Stomach (tissue), 9 donors: ENCODE measurements around the gene BMP7. TPM values are rescaled to one million over a fixed set of nuclear protein-coding genes. Genes with fewer than 3 reads are reported as not detected.

Experiments used
- DNase-seq, 2 donors: peaks; one replicate each; pipeline versions ENCODE4 v3.0.0 to v3.0.0-alpha.2; 2013 to 2019
- H3K27ac ChIP-seq, 5 donors: fragments of 200-600 bp in 4 of 5; sonication (generic) in 4 of 5; one replicate each; pipeline ENCODE4 v1.5.1; 2013 to 2019; ENCODE audit warnings: mild to moderate bottlenecking in 1 of 5, moderate library complexity in 1 of 5
- H3K27me3 ChIP-seq, 3 donors: fragments of 200-600 bp; sonication (generic); one replicate each; pipeline ENCODE4 v1.5.1; 2017 to 2019; ENCODE audit warnings: mixed run types in 1 of 3
- H3K36me3 ChIP-seq, 4 donors: fragments of 200-600 bp; sonication (generic); 1 replicate in 3 of 4; 2 replicates in 1 of 4; pipeline ENCODE4 v1.5.1; 2016 to 2019
- H3K4me1 ChIP-seq, 4 donors: fragments of 200-600 bp; sonication (generic); one replicate each; pipeline ENCODE4 v1.5.1; 2016 to 2019
- H3K4me3 ChIP-seq, 4 donors: fragments of 200-600 bp; sonication (generic) in 3 of 4; one replicate each; pipeline ENCODE4 v1.5.1; 2016 to 2019; ENCODE audit warnings: mild to moderate bottlenecking in 1 of 4
- H3K9me3 ChIP-seq, 4 donors: fragments of 200-600 bp; sonication (generic); one replicate each; pipeline ENCODE4 v1.5.1; 2016 to 2019
- EP300 ChIP-seq: sonication (generic); formaldehyde crosslinking; IDR thresholded peaks from one replicate; pipeline ENCODE4 v1.6.1; 2017; ENCODE audit warnings: antibody characterized with exemption
- POLR2A ChIP-seq, 4 donors: fragments of 450-650 bp; IDR thresholded peaks; one replicate each; pipeline ENCODE4 v1.6.1; 2016; ENCODE audit warnings: antibody characterized with exemption in 4 of 4, control low read depth in 2 of 4, mild to moderate bottlenecking in 1 of 4, moderate library complexity in 1 of 4
- POLR2AphosphoS5 ChIP-seq, 3 donors: sonication (generic); formaldehyde crosslinking; IDR thresholded peaks; one replicate each; pipeline ENCODE4 v1.6.1; 2016; ENCODE audit warnings: antibody characterized with exemption in 3 of 3
- whole genome bisulfite sequencing, 5 donors: extraction: QIAGEN DNeasy Blood & Tissue Kit in 3 of 5; methylation state at CpG; one replicate each; pipeline versions ENCODE4 v1.1.5 to v1.1.7; 2013 to 2018; 5-methylcytosine and 5-hydroxymethylcytosine counted together
- intact Hi-C: fragments of 100-400 bp; cut with DNase I; formaldehyde crosslinking; loops from one replicate; pipeline ENCODE4 v1.15.1; 2023; ENCODE audit warnings: low total_unique reads
- polyA plus RNA-seq, 3 donors: library from polyadenylated mRNA; stranded (reverse); fragments of 200-250 nt; gene quantifications; one replicate each; pipeline ENCODE4 v1.2.3, GENCODE V29; 2013
- total RNA-seq, 5 donors: library from RNA; depleted of rRNA; stranded (reverse); fragments of >200 nt; gene quantifications; one replicate each; pipeline versions ENCODE4 v1.1.0 to v1.2.3, GENCODE V29; 2014 to 2016
- TF ChIP-seq, protein P1 (sequence below), 7 experiments: fragments of 450-650 bp in 4 of 7; fragments of 200-600 bp in 3 of 7; sonication (generic) in 3 of 7; IDR thresholded peaks; one replicate each; pipeline ENCODE4 v1.5.1; 2016 to 2019; ENCODE audit warnings: antibody characterized with exemption in 7 of 7, control low read depth in 2 of 7, mild to moderate bottlenecking in 1 of 7
- donor health status: healthy with polysubstance abuse.
- donor health status: Bipolar disorder and iron deficiency.
- donor health status: healthy.

The BMP7 gene
- total and polyA plus RNA-seq, 8 donors, result under 0.01 to 11.0 (median 2.4) TPM

GRCh38 chr20:57203986-57204385, 62.5 kb downstream of the BMP7 start:
- WGBS, 5 donors, result 84 to 92% (median 87%) methylated on average over 7 of the region's 7 CpGs

DNA sequence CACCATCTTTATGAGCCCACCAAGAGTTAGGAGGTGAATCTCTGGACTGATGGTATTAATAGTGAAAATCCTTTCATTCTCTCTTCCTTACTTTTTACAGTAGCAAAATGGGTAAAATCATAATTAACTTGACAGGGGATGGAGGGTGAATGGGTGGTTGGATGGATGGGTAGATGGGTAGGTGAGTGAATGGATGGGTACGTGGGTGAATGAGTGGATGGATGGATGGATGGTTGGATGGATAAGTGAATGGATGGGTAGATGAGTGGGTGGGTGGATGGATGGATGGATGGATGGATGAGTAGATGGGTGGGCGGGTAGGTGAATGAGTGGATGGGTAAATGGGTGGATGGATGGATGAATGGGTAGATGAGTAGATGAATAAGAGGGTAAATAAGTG, 63.2 kb downstream of the BMP7 start:
- DNase-seq, result no peak
- 89 to 95% (median 91%) methylated on average over 2 of the region's 2 CpGs for WGBS, 5 donors
- Histone ChIP-seq H3K9me3 (peaks cover 0 to 10% (median 3%) of the 10 kb centered on the region in 4 donors), H3K36me3 (no peaks in the 10 kb centered on the region), H3K4me3 (no peak overlapping the region), H3K27ac (no peak overlapping the region), H3K27me3 (peaks cover 0 to 20% (median 0%) of the 10 kb centered on the region in 3 donors), H3K4me1 (no peaks in the 10 kb centered on the region)
- TF ChIP-seq EP300, result no peak
- TF ChIP-seq POLR2AphosphoS5 (IDR thresholded peaks at IDR 0.05), result no peak
- TF ChIP-seq, protein P1, sequence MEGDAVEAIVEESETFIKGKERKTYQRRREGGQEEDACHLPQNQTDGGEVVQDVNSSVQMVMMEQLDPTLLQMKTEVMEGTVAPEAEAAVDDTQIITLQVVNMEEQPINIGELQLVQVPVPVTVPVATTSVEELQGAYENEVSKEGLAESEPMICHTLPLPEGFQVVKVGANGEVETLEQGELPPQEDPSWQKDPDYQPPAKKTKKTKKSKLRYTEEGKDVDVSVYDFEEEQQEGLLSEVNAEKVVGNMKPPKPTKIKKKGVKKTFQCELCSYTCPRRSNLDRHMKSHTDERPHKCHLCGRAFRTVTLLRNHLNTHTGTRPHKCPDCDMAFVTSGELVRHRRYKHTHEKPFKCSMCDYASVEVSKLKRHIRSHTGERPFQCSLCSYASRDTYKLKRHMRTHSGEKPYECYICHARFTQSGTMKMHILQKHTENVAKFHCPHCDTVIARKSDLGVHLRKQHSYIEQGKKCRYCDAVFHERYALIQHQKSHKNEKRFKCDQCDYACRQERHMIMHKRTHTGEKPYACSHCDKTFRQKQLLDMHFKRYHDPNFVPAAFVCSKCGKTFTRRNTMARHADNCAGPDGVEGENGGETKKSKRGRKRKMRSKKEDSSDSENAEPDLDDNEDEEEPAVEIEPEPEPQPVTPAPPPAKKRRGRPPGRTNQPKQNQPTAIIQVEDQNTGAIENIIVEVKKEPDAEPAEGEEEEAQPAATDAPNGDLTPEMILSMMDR (IDR thresholded peaks at IDR 0.05), result no peak
- no peak for TF ChIP-seq POLR2A (IDR thresholded peaks at IDR 0.05)
- intact Hi-C loops, result no loop called here

More at GRCh38 chr20:57203986-57204385, 62.5 kb downstream of the BMP7 start:
- no peaks in the 10 kb centered on the region for H3K4me1 ChIP-seq
- H3K27ac ChIP-seq, result no peak overlapping the region
- peaks cover 0 to 12% (median 0%) of the 10 kb centered on the region in 3 donors for H3K27me3 ChIP-seq
- H3K9me3 ChIP-seq, result peaks cover 0 to 10% (median 3%) of the 10 kb centered on the region in 4 donors
- no peak overlapping the region for H3K4me3 ChIP-seq
- no peaks in the 10 kb centered on the region for H3K36me3 ChIP-seq
- DNase-seq, result no peak
- no peak for TF ChIP-seq POLR2A (IDR thresholded peaks at IDR 0.05)
- TF ChIP-seq POLR2AphosphoS5 (IDR thresholded peaks at IDR 0.05), result no peak
- no peak for TF ChIP-seq EP300
- TF ChIP-seq, protein P1 (IDR thresholded peaks at IDR 0.05), result no peak
- intact Hi-C loops, result no loop called here

GRCh38 chr20:57202309-57202708, 64.1 kb downstream of the BMP7 start:
- Histone ChIP-seq H3K4me1 (no peaks in the 10 kb centered on the region), H3K27ac (no peak overlapping the region), H3K27me3 (peaks cover 0 to 27% (median 0%) of the 10 kb centered on the region in 3 donors), H3K9me3 (peaks cover 0 to 7% (median 3%) of the 10 kb centered on the region in 4 donors), H3K4me3 (no peak overlapping the region), H3K36me3 (no peaks in the 10 kb centered on the region)
- WGBS, 5 donors, result 87 to 97% (median 91%) methylated on average over 10 to 14 of the region's 14 CpGs
- TF ChIP-seq, protein P1 (IDR thresholded peaks at IDR 0.05), result no peak
- no peak for TF ChIP-seq POLR2A (IDR thresholded peaks at IDR 0.05)
- no peak for TF ChIP-seq EP300
- no peak for TF ChIP-seq POLR2AphosphoS5 (IDR thresholded peaks at IDR 0.05)
- no peak for DNase-seq
- intact Hi-C loops, result no loop called here

DNA sequence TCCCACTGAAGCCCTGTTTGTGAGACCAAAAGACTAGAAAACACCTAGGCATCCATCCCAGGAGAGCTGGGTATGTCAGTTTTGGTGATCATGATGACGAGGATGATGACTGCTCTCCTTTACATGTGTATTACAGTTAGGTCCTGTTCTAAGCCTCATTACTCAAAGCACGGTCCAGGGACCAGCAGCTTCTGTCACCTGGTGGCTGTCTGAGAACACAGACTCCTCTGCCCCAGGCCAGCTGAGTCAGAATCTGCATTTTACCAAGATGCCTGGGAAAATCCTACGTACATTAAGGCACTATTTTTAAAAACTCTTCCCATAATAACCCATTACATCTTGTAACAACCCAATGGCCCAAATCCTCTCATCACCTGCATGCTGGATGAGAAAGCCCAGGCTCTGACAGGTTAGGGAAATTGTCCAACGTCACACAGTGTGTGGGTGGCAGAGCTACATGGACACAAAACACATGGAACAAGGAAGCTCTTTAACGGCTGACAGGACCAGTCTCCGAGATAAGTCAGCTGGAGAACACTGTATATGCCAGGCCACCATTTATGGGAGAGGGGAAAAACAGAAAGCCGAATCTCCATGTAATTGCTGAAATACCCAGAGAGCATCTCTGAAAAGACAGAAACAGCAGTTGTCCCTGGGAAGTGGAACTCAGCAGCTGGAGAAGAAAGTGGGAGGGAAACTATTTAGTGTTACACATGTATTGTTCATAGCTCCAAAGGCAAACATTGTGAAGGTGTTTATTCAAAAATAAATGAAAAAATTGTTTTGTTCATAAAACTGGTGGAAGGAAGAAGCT, 65.4 kb downstream of the BMP7 start:
- H3K4me1 ChIP-seq, result no peaks in the 10 kb centered on the region
- no peak overlapping the region for H3K27ac ChIP-seq
- TF ChIP-seq, protein P1 (IDR thresholded peaks at IDR 0.05), result no peak
- TF ChIP-seq POLR2AphosphoS5 (IDR thresholded peaks at IDR 0.05) (no peak), POLR2A (IDR thresholded peaks at IDR 0.05) (no peak), EP300 (no peak)
- no peaks in the 10 kb centered on the region for H3K9me3 ChIP-seq
- WGBS, 5 donors, result 66 to 75% (median 73%) methylated on average over 7 of the region's 7 CpGs
- no peaks in the 10 kb centered on the region for H3K36me3 ChIP-seq
- H3K4me3 ChIP-seq, result no peak overlapping the region
- intact Hi-C loops, result no loop called here
- peaks cover 0 to 27% (median 0%) of the 10 kb centered on the region in 3 donors for H3K27me3 ChIP-seq
- DNase-seq, result no peak
